DND-41 (cell line): ENCODE data around the gene ATP6V1F.

Experiments
- CTCF ChIP-seq: IDR thresholded peaks from 2 replicates; pipeline ENCODE4 v1.5.1; 2012; ENCODE audit warnings: borderline replicate concordance, low read length, moderate library complexity, mild to moderate bottlenecking; ENCODE audit not compliant: poor library complexity, severe bottlenecking; ENCODE audit errors: extremely low read depth
- EZH2 ChIP-seq: IDR thresholded peaks from 3 replicates; pipeline ENCODE4 v1.6.1; 2012; ENCODE audit warnings: borderline replicate concordance, low read depth, mild to moderate bottlenecking, moderate library complexity, low read length, inconsistent platforms; ENCODE audit not compliant: severe bottlenecking

GRCh38 chr7:128859232-128860157, 3.2 kb upstream of the ATP6V1F start:
- TF ChIP-seq EZH2 (no peak), CTCF (no peak)
